CD4-positive, alpha-beta T cell (primary cell): ENCODE data around the gene ENAH. TPM values are rescaled to one million over a fixed set of nuclear protein-coding genes. Genes with fewer than 3 reads are reported as not detected.

Experiments
- ATAC-seq: fragments of 200-7000 bp; cut with Tn5 transposase; one replicate; pipeline ENCODE4 v1.10.0; 2022; ENCODE audit warnings: mild to moderate bottlenecking; ENCODE audit not compliant: poor library complexity
- CTCF ChIA-PET: fragments of 350-600 bp; sonication (Branson Sonifier 250); formaldehyde crosslinking; loops from one replicate; lab custom pipeline; 2021; ENCODE audit warnings: antibody characterized with exemption, inconsistent platforms; lab: Charles Lee
- POLR2A ChIA-PET: fragments of 350-600 bp; sonication (Branson Sonifier 250); formaldehyde crosslinking; loops from one replicate; lab custom pipeline; 2021; ENCODE audit warnings: antibody characterized with exemption, inconsistent platforms; lab: Charles Lee
- DNase-seq, 14 experiments: peaks; one replicate each; pipeline ENCODE4 v3.0.0-alpha.2; 2013 to 2020; ENCODE audit warnings: mixed read lengths in 2 of 14
- H3K27ac ChIP-seq, 2 donors: one replicate each; pipeline versions ENCODE4 v1.5.1 to v1.7.0; 2013; ENCODE audit warnings: low read length in 2 of 2, low read depth in 1 of 2, mild to moderate bottlenecking in 1 of 2
- H3K27me3 ChIP-seq, 2 experiments: 1 replicate in 1 of 2; 2 replicates in 1 of 2; pipeline versions ENCODE4 v1.6.1 to v1.7.0; 2013; ENCODE audit warnings: low read length in 2 of 2, control low read depth in 1 of 2, mild to moderate bottlenecking in 1 of 2, moderate library complexity in 1 of 2; ENCODE audit not compliant: insufficient read depth in 2 of 2, control insufficient read depth in 1 of 2
- H3K36me3 ChIP-seq: one replicate; pipeline ENCODE4 v1.6.1; 2013; ENCODE audit warnings: low read length, control low read depth; ENCODE audit not compliant: insufficient read depth
- H3K4me1 ChIP-seq: one replicate; pipeline ENCODE4 v1.6.1; 2013; ENCODE audit warnings: low read length, control low read depth; ENCODE audit not compliant: insufficient read depth
- H3K4me3 ChIP-seq: one replicate; pipeline ENCODE4 v1.5.1; 2013; ENCODE audit warnings: mild to moderate bottlenecking, low read length, moderate library complexity
- H3K9me3 ChIP-seq, 2 experiments: 1 replicate in 1 of 2; 2 replicates in 1 of 2; pipeline versions ENCODE4 v1.6.1 to v1.7.0; 2013; ENCODE audit warnings: low read length in 2 of 2, mild to moderate bottlenecking in 2 of 2, control low read depth in 1 of 2, moderate library complexity in 1 of 2; ENCODE audit not compliant: control insufficient read depth in 1 of 2, insufficient read depth in 1 of 2
- H3K27ac Mint-ChIP-seq: one replicate; pipeline ENCODE4 v1.8.0; 2020; ENCODE audit warnings: mixed read lengths
- H3K27me3 Mint-ChIP-seq: one replicate; pipeline ENCODE4 v1.8.0; 2021; ENCODE audit warnings: mixed read lengths
- H3K36me3 Mint-ChIP-seq: one replicate; pipeline ENCODE4 v1.8.0; 2021; ENCODE audit warnings: low read depth, mixed read lengths
- H3K4me1 Mint-ChIP-seq: one replicate; pipeline ENCODE4 v1.8.0; 2021; ENCODE audit warnings: low read depth, mixed read lengths
- H3K4me3 Mint-ChIP-seq: one replicate; pipeline ENCODE4 v1.8.0; 2020; ENCODE audit warnings: mild to moderate bottlenecking, mixed read lengths
- H3K9me3 Mint-ChIP-seq: one replicate; pipeline ENCODE4 v1.8.0; 2020; ENCODE audit warnings: mixed read lengths
- CTCF ChIP-seq: fragments of 200-600 bp; IDR thresholded peaks from one replicate; pipeline ENCODE4 v1.8.0; 2022; ENCODE audit warnings: antibody characterized with exemption, mild to moderate bottlenecking
- intact Hi-C, 2 experiments: fragments of 100-400 bp; cut with DNase I in 1 of 2; cut with micrococcal nuclease in 1 of 2; formaldehyde crosslinking; loops; one replicate each; pipeline versions ENCODE4 v1.15.1 to v1.9.0; 2023 to 2025; cut with DNase I, micrococcal nuclease
- polyA plus RNA-seq, 2 donors: library from polyadenylated mRNA; unstranded; fragments of 120-200 nt; gene quantifications; one replicate each; pipeline ENCODE4 v1.2.1, GENCODE V29; 2013
- total RNA-seq, 174 experiments: library from RNA in 2 of 174; stranded (reverse) in 2 of 174; gene quantifications; one replicate each; pipeline ENCODE4 v1.2.3 and lab custom pipeline; 2021 to 2026

ENAH gene
- not detected for total RNA-seq
- polyA plus RNA-seq (2013, experiment 1 of 2), result 0.06 TPM
- 2.3 TPM for polyA plus RNA-seq (2013, experiment 2 of 2)
- total RNA-seq (lab: John Stamatoyannopoulos, UW), result 0 to 3.3 (median 0.20) reads per million in 172 experiments

GRCh38 chr1:225652729-225653462 lies at the start of gene ENAH:
ENAH (minus strand) TSS chr1:225653123; CDS start chr1:225652690, 433 bp downstream.
- Mint-ChIP-seq H3K9me3 (no peaks in the 10 kb centered on the region), H3K4me3 (peak within 1 kb of the TSS; percentile 93), H3K36me3 (no peaks in the 10 kb centered on the region), H3K27ac (no peak within 1 kb of the TSS), H3K4me1 (peaks cover 15% of the 10 kb centered on the region), H3K27me3 (peaks cover 49% of the 10 kb centered on the region)
- Histone ChIP-seq H3K27ac (no peak within 1 kb of the TSS), H3K9me3 (no peaks in the 10 kb centered on the region), H3K27me3 (peaks cover 16 to 42% of the 10 kb centered on the region in 2 experiments), H3K36me3 (no peaks in the 10 kb centered on the region), H3K4me3 (peak within 1 kb of the TSS; percentile 60), H3K4me1 (peaks cover 16% of the 10 kb centered on the region)
- TF ChIP-seq CTCF, result no peak
- POLR2A ChIA-PET, result interaction anchor here (2.6 kb wide), 1 partner anchor 125 kb away, joined by 9 read pairs; the partner anchor contains the start of gene SRP9
- CTCF ChIA-PET, result interaction anchor here (1.0 kb wide), 1 partner anchor 333 kb away, joined by 3 read pairs; no protein-coding TSS in a partner anchor
- ATAC-seq (peak; percentile 60), DNase-seq (peak in 10 of 14 experiments; percentile 7 to 63 (median 40))
- intact Hi-C loops, result no loop called here

GRCh38 chr1:225700889-225701465 lies 48.1 kb upstream of the ENAH start:
- intact Hi-C loops, result no loop called here

More at GRCh38 chr1:225700889-225701465, 48.1 kb upstream of the ENAH start:
- Histone ChIP-seq H3K27ac (no peak overlapping the region), H3K4me3 (no peak overlapping the region), H3K27me3 (peaks cover 0 to 2% of the 10 kb centered on the region in 2 experiments), H3K9me3 (no peaks in the 10 kb centered on the region), H3K36me3 (no peaks in the 10 kb centered on the region), H3K4me1 (no peaks in the 10 kb centered on the region)
- Mint-ChIP-seq H3K4me3 (no peak overlapping the region), H3K36me3 (no peaks in the 10 kb centered on the region), H3K27ac (no peak overlapping the region), H3K9me3 (no peaks in the 10 kb centered on the region), H3K4me1 (no peaks in the 10 kb centered on the region), H3K27me3 (peaks cover 4% of the 10 kb centered on the region)
- no peak for TF ChIP-seq CTCF
- no peak for DNase-seq
- no peak for ATAC-seq
- POLR2A ChIA-PET, result no interaction called here
- CTCF ChIA-PET, result no interaction called here
